AG08396 (cell line): ENCODE data around the gene GRIK4.

Experiments used
- DNase-seq: peaks from one replicate; pipeline ENCODE4 v3.0.0; 2012; ENCODE audit warnings: low spot score, mixed read lengths

GRIK4 gene

GRCh38 chr11:120549346-120549745 is 37.8 kb downstream of the GRIK4 start:
- no peak for DNase-seq

GRCh38 chr11:120550007-120550406 is 38.5 kb downstream of the GRIK4 start:
- no peak for DNase-seq

GRCh38 chr11:120551191-120551590 is 39.6 kb downstream of the GRIK4 start:
- no peak for DNase-seq

GRCh38 chr11:120554766-120555432 is 43.4 kb downstream of the GRIK4 start:
- peak; percentile 35 for DNase-seq

GRCh38 chr11:120555433-120555773 is 43.9 kb downstream of the GRIK4 start:
- DNase-seq, result no peak

- DNase-seq, result no peak
These were observed 45.2 kb downstream of the GRIK4 start for GRCh38 chr11:120556797-120557196.

GRCh38 chr11:120558744-120559431 is 47.3 kb downstream of the GRIK4 start:
- DNase-seq, result no peak

- DNase-seq, result no peak
These were observed 49.7 kb downstream of the GRIK4 start for GRCh38 chr11:120561286-120561685.

GRCh38 chr11:120562806-120563425 is 51.4 kb downstream of the GRIK4 start:
- DNase-seq, result peak; percentile 33

- no peak for DNase-seq
These were observed 52.4 kb downstream of the GRIK4 start for GRCh38 chr11:120563703-120564572.

GRCh38 chr11:120564573-120565311 is 53.2 kb downstream of the GRIK4 start:
- DNase-seq, result peak; percentile 87

GRCh38 chr11:120565466-120566155 is 54.1 kb downstream of the GRIK4 start:
- DNase-seq, result peak; percentile 29

- DNase-seq, result peak; percentile 30
These were observed 54.6 kb downstream of the GRIK4 start for GRCh38 chr11:120566176-120566575.

- no peak for DNase-seq
These were observed 57.2 kb downstream of the GRIK4 start for GRCh38 chr11:120568572-120569307.

GRCh38 chr11:120569861-120570260 is 58.3 kb downstream of the GRIK4 start:
- no peak for DNase-seq

- no peak for DNase-seq
These were observed 59.9 kb downstream of the GRIK4 start for GRCh38 chr11:120571476-120571875.

- no peak for DNase-seq
These were observed 62.3 kb downstream of the GRIK4 start for GRCh38 chr11:120573756-120574354.

- no peak for DNase-seq
These were observed 63.3 kb downstream of the GRIK4 start for GRCh38 chr11:120574876-120575275.

- DNase-seq, result no peak
These were observed 63.9 kb downstream of the GRIK4 start for GRCh38 chr11:120575461-120575860.

GRCh38 chr11:120576606-120577005 is 65.1 kb downstream of the GRIK4 start:
- no peak for DNase-seq
